Hepatic stellate cell (primary cell): ENCODE data around the gene PLA2G15.
A peak's percentile ranks its signal among the peaks of the same experiment; 100 is the strongest.

Experiments
- DNase-seq: peaks from one replicate; pipeline ENCODE4 v3.0.0; 2011; ENCODE audit warnings: low spot score

Gene PLA2G15, protein sequence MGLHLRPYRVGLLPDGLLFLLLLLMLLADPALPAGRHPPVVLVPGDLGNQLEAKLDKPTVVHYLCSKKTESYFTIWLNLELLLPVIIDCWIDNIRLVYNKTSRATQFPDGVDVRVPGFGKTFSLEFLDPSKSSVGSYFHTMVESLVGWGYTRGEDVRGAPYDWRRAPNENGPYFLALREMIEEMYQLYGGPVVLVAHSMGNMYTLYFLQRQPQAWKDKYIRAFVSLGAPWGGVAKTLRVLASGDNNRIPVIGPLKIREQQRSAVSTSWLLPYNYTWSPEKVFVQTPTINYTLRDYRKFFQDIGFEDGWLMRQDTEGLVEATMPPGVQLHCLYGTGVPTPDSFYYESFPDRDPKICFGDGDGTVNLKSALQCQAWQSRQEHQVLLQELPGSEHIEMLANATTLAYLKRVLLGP

GRCh38 chr16:68244903-68245853, at the start of gene PLA2G15:
PLA2G15 (plus strand) TSS chr16:68245373; CDS start chr16:68245427, 54 bp downstream.
- DNase-seq, result peak; percentile 98

GRCh38 chr16:68197250-68197649, 47.9 kb upstream of the PLA2G15 start:
- no peak for DNase-seq

DNA sequence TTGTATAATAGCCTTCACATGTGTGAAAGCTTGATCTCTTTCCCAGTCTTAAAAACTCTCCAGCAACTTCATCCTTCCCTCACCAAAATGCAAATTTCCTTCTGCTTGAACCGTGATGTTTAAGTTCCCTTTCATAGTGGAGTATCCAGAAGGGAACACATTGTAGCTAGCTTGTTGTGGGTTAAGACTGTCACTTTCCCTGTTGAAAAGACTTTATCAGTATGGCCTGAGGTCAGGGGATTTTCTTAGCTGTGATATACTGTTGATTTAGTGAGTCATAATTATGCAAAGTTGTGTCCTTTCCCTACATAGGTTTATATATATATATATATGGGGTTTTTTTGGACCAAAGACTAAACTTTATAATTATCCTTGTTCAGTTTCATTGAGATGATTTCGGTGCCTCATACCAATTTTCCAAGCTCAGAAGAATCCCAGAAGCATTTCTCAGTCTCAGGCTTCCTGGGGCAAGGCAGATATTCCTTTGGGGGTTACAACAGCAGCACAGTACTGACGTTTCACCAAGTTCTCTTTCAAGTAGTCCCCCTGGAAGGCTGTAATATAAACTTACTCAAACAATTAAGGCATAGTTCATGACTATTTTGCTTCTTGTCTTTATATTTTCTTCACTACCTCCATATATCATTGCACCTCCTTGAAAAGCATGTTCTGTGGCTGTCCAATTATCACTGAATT, 44.9 kb upstream of the PLA2G15 start:
- peak; percentile 16 for DNase-seq

GRCh38 chr16:68202091-68202519, 43.1 kb upstream of the PLA2G15 start:
- no peak for DNase-seq

- no peak for DNase-seq
Measured at GRCh38 chr16:68206245-68206644, 38.9 kb upstream of the PLA2G15 start.

DNA sequence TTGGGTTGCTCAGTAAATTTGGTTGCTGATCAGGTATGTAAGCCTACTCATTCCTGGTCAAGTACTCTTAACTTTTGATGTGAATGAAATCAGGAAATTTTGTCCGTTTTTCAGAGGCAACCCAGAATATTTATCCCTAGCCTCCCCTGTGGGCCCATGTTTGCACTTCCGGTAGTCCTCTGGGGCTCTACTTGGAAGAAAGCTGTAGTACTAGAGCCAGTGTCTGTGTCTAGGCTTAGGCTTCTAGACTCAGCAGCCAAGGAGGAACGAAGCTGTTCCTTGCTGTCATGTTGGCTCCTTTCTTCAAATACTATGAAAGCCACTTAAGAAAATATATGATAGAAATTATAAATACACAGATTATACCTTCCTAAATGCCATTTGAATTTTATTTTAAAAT, 30.4 kb upstream of the PLA2G15 start:
- DNase-seq, result no peak

- DNase-seq, result no peak
Measured at GRCh38 chr16:68215302-68215701, 29.9 kb upstream of the PLA2G15 start.

- DNase-seq, result no peak
Measured at GRCh38 chr16:68216240-68216639, 28.9 kb upstream of the PLA2G15 start.

- DNase-seq, result no peak
Measured at GRCh38 chr16:68217506-68217905, 27.7 kb upstream of the PLA2G15 start.

DNA sequence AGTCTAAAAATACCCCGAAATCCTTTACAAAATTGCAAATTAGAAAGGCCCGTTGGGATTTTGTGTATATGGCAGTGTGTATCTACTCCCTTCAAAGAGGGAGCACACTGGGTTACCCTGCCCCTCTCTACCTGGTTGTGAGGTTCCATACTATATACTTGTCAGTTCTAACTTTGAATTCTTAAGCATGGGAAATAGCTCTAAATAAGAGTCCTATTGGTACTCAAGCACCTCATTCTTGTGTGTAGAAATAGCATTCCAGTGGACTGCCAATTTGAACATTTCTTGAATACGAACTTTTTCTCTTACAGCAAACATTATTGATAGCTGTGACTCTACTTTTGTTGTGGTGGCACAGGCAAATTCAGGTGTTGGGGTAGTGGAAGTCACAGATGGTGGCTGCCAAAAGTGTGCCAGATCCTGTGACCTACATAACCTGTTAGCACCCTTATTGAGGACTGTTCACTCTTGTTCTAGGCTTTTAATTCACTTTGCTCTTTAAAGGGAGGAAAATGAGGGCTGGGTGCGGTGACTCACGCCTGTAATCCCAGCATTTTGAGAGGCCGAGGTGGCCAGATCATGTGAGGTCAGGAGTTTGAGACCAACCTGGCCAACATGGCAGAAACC, 25.3 kb upstream of the PLA2G15 start:
- no peak for DNase-seq

DNA sequence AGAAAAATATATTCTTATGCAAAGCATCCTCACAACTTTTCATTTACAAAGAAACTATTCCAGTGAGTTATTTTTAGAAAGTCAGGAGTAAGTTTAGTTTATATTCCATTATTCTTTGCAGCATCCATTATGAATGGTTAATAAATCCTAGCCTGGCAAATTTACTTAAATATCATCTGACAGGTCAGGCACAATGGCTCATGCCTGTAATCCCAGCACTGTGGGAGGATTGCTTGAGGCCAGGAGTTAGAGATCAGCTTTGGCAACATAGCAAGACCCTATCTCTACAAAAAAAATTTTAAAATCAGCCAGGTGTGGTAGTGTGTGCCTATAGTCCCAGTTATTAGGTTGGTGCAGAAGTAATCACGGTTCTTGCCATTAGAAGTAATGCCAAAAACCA, 22.1 kb upstream of the PLA2G15 start:
- DNase-seq, result no peak

DNA sequence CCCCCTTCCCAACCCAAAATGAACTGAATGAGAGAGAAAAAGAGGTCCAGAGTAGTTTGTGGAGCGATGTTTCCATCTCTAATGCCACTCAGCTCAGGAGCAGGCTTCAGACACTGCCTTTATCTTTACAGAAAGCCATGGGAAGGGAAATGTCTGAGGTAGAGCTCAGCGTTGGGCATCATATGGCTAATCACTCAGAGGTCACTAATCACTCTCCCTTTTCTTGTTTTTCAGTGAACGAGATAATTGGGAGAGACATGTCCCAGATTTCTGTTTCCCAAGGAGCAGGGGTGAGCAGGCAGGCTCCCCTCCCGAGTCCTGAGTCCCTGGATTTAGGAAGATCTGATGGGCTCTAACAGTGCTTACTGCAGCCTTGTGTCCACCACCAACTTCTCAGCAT, 19.1 kb upstream of the PLA2G15 start:
- DNase-seq, result no peak

GRCh38 chr16:68227183-68227793, 17.9 kb upstream of the PLA2G15 start:
- DNase-seq, result no peak

DNA sequence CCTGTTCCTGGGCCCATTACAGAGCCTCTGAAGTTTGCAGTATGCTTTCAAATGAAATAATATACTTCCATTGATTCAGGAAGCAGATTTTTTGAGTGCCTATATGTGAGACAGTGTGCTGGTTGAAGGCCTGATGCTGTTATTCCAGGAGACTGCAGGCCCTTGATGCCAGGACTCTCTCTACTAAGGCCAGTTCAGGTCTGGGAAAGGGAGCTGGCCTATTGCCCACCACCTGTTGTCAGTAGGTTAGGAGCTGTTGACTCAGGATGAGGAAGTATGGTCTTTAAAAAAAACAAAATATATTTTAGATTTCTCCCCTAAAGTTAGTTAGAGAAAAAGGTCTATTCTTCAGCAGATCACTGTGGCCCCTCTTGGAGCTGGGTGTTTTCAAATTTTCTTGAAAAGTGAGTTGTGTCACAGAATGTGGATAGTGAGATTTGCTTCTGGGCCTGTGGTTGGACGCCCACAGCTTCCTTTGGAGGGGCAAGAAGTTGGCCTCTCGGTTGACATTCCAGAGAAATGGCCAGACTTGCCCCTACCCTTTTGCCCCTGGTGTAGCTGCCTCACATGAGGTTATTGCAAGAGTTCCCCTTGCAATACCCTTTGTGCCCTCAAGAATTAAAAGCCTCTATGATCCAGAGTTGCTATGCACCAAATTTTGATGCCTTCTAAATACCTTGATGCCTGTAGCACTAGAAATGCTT, 17.2 kb upstream of the PLA2G15 start:
- no peak for DNase-seq

GRCh38 chr16:68228652-68229051, 16.5 kb upstream of the PLA2G15 start:
- DNase-seq, result no peak

DNA sequence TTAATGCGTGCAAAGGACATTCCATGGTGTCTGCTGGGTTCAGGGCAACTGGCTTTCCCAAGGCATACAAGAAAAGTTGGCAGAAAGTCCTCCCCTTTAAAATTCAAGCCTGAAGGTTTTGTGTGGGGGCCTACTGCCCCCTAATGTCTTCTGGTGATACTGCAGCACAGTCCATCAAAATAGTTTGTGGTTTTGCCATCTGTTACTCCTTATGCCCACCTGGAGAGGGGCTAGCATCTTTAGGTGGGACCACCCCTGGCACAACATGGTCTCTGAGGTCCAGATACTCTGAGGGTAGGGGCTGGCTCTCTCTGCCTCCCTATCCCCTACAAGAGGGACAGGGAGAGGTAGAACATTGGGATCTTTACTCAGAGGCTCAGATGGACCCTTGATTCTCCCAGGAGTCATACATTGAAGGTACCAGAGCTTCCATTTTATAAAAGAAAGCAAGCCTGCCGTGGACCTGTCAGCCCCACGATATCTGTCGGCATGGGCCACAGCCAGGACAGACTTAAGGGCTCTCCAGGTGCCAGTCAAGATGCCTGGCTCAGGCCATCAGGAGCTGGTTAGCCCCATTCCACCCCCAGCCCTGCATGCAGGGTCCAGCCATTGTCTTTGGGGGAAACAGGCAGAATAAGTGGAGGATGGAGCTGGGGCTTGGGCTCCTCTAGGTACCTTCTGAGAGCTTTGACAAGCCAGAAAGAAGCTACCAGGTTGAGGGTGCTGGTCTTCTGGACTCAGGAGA, 15.6 kb upstream of the PLA2G15 start:
- peak; percentile 74 for DNase-seq

DNA sequence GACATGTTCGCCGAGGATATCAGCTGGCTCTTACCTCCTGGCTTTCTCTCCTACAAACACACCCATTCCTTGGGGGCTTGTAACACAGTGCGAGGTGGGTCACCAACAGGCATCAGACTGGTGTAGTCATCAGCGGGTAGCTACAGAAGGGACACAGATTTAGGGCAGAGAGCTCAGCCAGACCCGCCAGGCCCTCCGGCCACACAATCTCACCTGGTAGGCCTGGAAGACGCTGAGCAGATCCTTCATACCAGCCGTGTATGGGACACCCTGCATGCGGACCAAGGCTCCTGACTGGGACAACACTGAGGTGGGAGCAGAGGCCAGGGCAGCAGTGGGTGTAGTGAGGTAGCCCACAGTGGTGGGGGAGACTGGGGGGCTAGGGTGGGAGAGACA, 15.0 kb upstream of the PLA2G15 start:
- no peak for DNase-seq

DNA sequence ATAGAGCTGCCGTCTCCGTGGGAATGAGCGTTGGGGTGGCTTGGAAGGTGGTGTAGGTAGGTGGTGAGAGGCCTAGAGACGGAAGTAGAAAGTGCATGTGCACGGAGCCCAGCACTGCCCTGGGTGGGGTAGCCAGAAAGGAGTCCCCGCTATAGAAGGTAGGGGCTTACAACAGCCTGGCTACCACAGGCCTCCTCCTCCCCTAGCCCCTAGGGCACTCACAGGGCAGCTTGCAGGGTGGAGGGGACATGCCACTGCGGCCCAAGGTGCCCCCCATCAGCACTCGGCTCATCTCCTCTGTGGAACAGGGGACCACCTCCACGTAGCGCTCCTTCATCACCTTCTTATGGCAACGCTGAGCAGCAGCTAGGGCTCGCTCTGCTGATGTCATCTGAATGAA, 14.2 kb upstream of the PLA2G15 start:
- DNase-seq, result no peak

DNA sequence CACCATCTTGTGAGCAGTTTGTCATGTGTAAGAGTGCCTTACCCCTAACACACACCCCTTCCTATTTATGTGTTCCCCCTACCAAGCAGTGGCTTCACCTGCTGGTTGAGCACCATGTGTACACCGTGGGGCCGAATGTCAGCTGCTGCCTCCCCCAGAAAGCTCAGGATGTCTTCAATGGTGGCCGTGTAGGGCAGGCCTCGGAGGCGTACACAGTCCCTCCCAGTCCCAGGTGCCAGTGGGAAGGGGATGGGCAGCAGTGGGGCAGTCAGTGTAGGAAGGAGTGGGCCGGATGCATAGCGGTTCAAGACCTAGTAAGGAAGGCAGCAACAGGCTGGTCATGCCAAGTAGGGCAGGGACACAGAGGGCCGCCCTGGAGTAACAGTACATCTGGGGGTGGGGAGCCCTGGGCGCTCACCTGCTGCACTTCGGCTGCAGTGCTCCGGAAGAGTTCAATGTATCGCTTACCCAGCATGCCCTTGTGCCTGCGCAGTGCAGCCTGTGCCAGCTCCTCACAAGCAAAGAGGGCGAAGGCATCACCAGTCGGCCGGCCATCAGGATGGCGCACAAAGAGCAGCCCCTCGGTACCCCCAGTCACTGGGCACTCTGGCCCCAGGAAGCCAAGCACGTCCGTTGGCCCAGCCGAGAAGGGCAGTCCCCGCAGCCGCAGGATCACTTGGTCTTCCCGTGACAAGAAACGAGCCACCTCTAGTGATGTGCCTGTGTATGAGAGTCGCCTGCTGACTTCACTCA, 13.6 kb upstream of the PLA2G15 start:
- no peak for DNase-seq
